Activated T-helper 17 cell treated with anti-CD3 and anti-CD28 coated beads, Interleukin-2, amount 50 U/mL, for 72 hours (primary cell): ENCODE data around the gene RRAGC. TPM values are rescaled to one million over a fixed set of nuclear protein-coding genes. Genes with fewer than 3 reads are reported as not detected.
"Not testable (repeated sequence)": the region's sequence is repeated elsewhere in the genome, so short reads cannot be mapped to it uniquely, and the experiment has no call there.

Source experiments
- ATAC-seq: fragments of 150-1000 bp; cut with Tn5 transposase; replicated peaks from 2 replicates; pipeline ENCODE4 v1.10.0; 2021; ENCODE audit warnings: mild to moderate bottlenecking, moderate library complexity
- H3K27ac Mint-ChIP-seq: one replicate; pipeline ENCODE4 v1.8.0; 2022; ENCODE audit warnings: mixed read lengths
- H3K27me3 Mint-ChIP-seq: one replicate; pipeline ENCODE4 v1.8.0; 2022; ENCODE audit warnings: mixed read lengths
- H3K36me3 Mint-ChIP-seq: one replicate; pipeline ENCODE4 v1.8.0; 2022; ENCODE audit warnings: low read depth, mild to moderate bottlenecking, mixed read lengths
- H3K4me1 Mint-ChIP-seq: one replicate; pipeline ENCODE4 v1.8.0; 2022; ENCODE audit warnings: mixed read lengths
- H3K4me3 Mint-ChIP-seq: one replicate; pipeline ENCODE4 v1.8.0; 2022; ENCODE audit warnings: mild to moderate bottlenecking, mixed read lengths
- H3K9me3 Mint-ChIP-seq: one replicate; pipeline ENCODE4 v1.8.0; 2022; ENCODE audit warnings: mixed read lengths
- total RNA-seq, 2 donors: library from RNA; stranded (reverse); gene quantifications; one replicate each; pipeline ENCODE4 v1.2.3, GENCODE V29; 2022

The RRAGC gene
- total RNA-seq, 2 donors from 2014 or later = 16.6 to 28.5 TPM

GRCh38 chr1:38817267-38818174 lies 42.1 kb downstream of the RRAGC start:
- peak overlapping the region; percentile 29 for H3K4me3 Mint-ChIP-seq
- H3K4me1 Mint-ChIP-seq = peaks cover 4% of the 10 kb centered on the region
- no peak overlapping the region for H3K27ac Mint-ChIP-seq
- H3K36me3 Mint-ChIP-seq = no peaks in the 10 kb centered on the region
- H3K9me3 Mint-ChIP-seq = no peaks in the 10 kb centered on the region
- no peak for ATAC-seq
- H3K27me3 Mint-ChIP-seq = peaks cover 58% of the 10 kb centered on the region

GRCh38 chr1:38815903-38816627 lies 43.5 kb downstream of the RRAGC start:
- Mint-ChIP-seq H3K27me3 (peaks cover 64% of the 10 kb centered on the region), H3K9me3 (no peaks in the 10 kb centered on the region), H3K27ac (no peak overlapping the region), H3K4me3 (peak overlapping the region; percentile 29), H3K36me3 (no peaks in the 10 kb centered on the region), H3K4me1 (peaks cover 4% of the 10 kb centered on the region)
- ATAC-seq = peak; percentile 45

- H3K9me3 Mint-ChIP-seq = no peaks in the 10 kb centered on the region
- peaks cover 71% of the 10 kb centered on the region for H3K27me3 Mint-ChIP-seq
- no peaks in the 10 kb centered on the region for H3K36me3 Mint-ChIP-seq
- H3K4me3 Mint-ChIP-seq = no peak overlapping the region
- no peak for ATAC-seq
- H3K27ac Mint-ChIP-seq = no peak overlapping the region
- peaks cover 4% of the 10 kb centered on the region for H3K4me1 Mint-ChIP-seq
Observed at GRCh38 chr1:38814984-38815464, 44.5 kb downstream of the RRAGC start.

GRCh38 chr1:38814444-38814983 lies 45.1 kb downstream of the RRAGC start:
- Mint-ChIP-seq H3K27me3 (peaks cover 67% of the 10 kb centered on the region), H3K36me3 (no peaks in the 10 kb centered on the region), H3K4me1 (peaks cover 4% of the 10 kb centered on the region), H3K9me3 (no peaks in the 10 kb centered on the region), H3K27ac (no peak overlapping the region), H3K4me3 (no peak overlapping the region)
- ATAC-seq = no peak

- no peaks in the 10 kb centered on the region for H3K9me3 Mint-ChIP-seq
- peaks cover 4% of the 10 kb centered on the region for H3K4me1 Mint-ChIP-seq
- H3K27me3 Mint-ChIP-seq = peaks cover 73% of the 10 kb centered on the region
- H3K27ac Mint-ChIP-seq = no peak overlapping the region
- no peaks in the 10 kb centered on the region for H3K36me3 Mint-ChIP-seq
- no peak for ATAC-seq
- no peak overlapping the region for H3K4me3 Mint-ChIP-seq
Observed at GRCh38 chr1:38812981-38813380, 46.6 kb downstream of the RRAGC start.

- H3K27ac Mint-ChIP-seq, H3K9me3 Mint-ChIP-seq, ATAC-seq, H3K36me3 Mint-ChIP-seq, H3K4me3 Mint-ChIP-seq, H3K4me1 Mint-ChIP-seq: not testable (repeated sequence)
- H3K27me3 Mint-ChIP-seq = peaks cover 75% of the 10 kb centered on the region
Observed at GRCh38 chr1:38811466-38811865, 48.1 kb downstream of the RRAGC start.

GRCh38 chr1:38806090-38806489 lies 53.5 kb downstream of the RRAGC start:
- ATAC-seq = no peak
- no peak overlapping the region for H3K27ac Mint-ChIP-seq
- H3K4me1 Mint-ChIP-seq = no peaks in the 10 kb centered on the region
- H3K9me3 Mint-ChIP-seq = no peaks in the 10 kb centered on the region
- peaks cover 67% of the 10 kb centered on the region for H3K27me3 Mint-ChIP-seq
- no peaks in the 10 kb centered on the region for H3K36me3 Mint-ChIP-seq
- no peak overlapping the region for H3K4me3 Mint-ChIP-seq

GRCh38 chr1:38805036-38805435 lies 54.5 kb downstream of the RRAGC start:
- H3K27ac Mint-ChIP-seq = no peak overlapping the region
- H3K36me3 Mint-ChIP-seq = no peaks in the 10 kb centered on the region
- no peak overlapping the region for H3K4me3 Mint-ChIP-seq
- ATAC-seq = no peak
- H3K27me3 Mint-ChIP-seq = peaks cover 56% of the 10 kb centered on the region
- H3K9me3 Mint-ChIP-seq = no peaks in the 10 kb centered on the region
- no peaks in the 10 kb centered on the region for H3K4me1 Mint-ChIP-seq

- H3K4me3 Mint-ChIP-seq = peak overlapping the region; percentile 50
- no peaks in the 10 kb centered on the region for H3K9me3 Mint-ChIP-seq
- no peaks in the 10 kb centered on the region for H3K4me1 Mint-ChIP-seq
- H3K27me3 Mint-ChIP-seq = peaks cover 54% of the 10 kb centered on the region
- H3K36me3 Mint-ChIP-seq = no peaks in the 10 kb centered on the region
- ATAC-seq = no peak
- H3K27ac Mint-ChIP-seq = no peak overlapping the region
Observed at GRCh38 chr1:38804062-38804886, 55.3 kb downstream of the RRAGC start.

- no peaks in the 10 kb centered on the region for H3K4me1 Mint-ChIP-seq
- H3K4me3 Mint-ChIP-seq = peak overlapping the region; percentile 50
- H3K36me3 Mint-ChIP-seq = no peaks in the 10 kb centered on the region
- H3K27ac Mint-ChIP-seq = no peak overlapping the region
- no peak for ATAC-seq
- H3K27me3 Mint-ChIP-seq = peaks cover 49% of the 10 kb centered on the region
- no peaks in the 10 kb centered on the region for H3K9me3 Mint-ChIP-seq
Observed at GRCh38 chr1:38803647-38804046, 55.9 kb downstream of the RRAGC start.

- no peaks in the 10 kb centered on the region for H3K4me1 Mint-ChIP-seq
- no peak overlapping the region for H3K27ac Mint-ChIP-seq
- no peak for ATAC-seq
- H3K9me3 Mint-ChIP-seq = no peaks in the 10 kb centered on the region
- H3K36me3 Mint-ChIP-seq = no peaks in the 10 kb centered on the region
- peaks cover 31% of the 10 kb centered on the region for H3K27me3 Mint-ChIP-seq
- no peak overlapping the region for H3K4me3 Mint-ChIP-seq
Observed at GRCh38 chr1:38800720-38801671, 58.6 kb downstream of the RRAGC start.

GRCh38 chr1:38793299-38793698 lies 66.3 kb downstream of the RRAGC start:
- Mint-ChIP-seq H3K4me1 (no peaks in the 10 kb centered on the region), H3K9me3 (peaks cover 8% of the 10 kb centered on the region), H3K27ac (no peak overlapping the region)

GRCh38 chr1:38791892-38792291 lies 67.7 kb downstream of the RRAGC start:
- peaks cover 8% of the 10 kb centered on the region for H3K9me3 Mint-ChIP-seq
- peaks cover 42% of the 10 kb centered on the region for H3K27me3 Mint-ChIP-seq
- no peaks in the 10 kb centered on the region for H3K4me1 Mint-ChIP-seq
- no peak for ATAC-seq
- H3K27ac Mint-ChIP-seq = no peak overlapping the region
- no peaks in the 10 kb centered on the region for H3K36me3 Mint-ChIP-seq
- H3K4me3 Mint-ChIP-seq = no peak overlapping the region

More at GRCh38 chr1:38793299-38793698, 66.3 kb downstream of the RRAGC start:
- Mint-ChIP-seq H3K4me3 (no peak overlapping the region), H3K36me3 (no peaks in the 10 kb centered on the region), H3K27me3 (peaks cover 37% of the 10 kb centered on the region)
- no peak for ATAC-seq
